DOHH2 (cell line): ENCODE results near the gene NUAK2.

ENCODE experiments used
- EZH2phosphoT487 ChIP-seq: fragments of 200-600 bp; sonication (generic); IDR thresholded peaks from 2 replicates; pipeline ENCODE4 v1.6.1; 2017; ENCODE audit warnings: borderline replicate concordance, mild to moderate bottlenecking, antibody characterized with exemption, low read length, moderate library complexity, mixed read lengths
- TF ChIP-seq, protein P1 (sequence below): fragments of 200-600 bp; sonication (generic); IDR thresholded peaks from one replicate; pipeline ENCODE4 v1.5.1; 2014; ENCODE audit warnings: antibody characterized with exemption, mild to moderate bottlenecking, low read depth, low read length; ENCODE audit not compliant: poor library complexity, severe bottlenecking

DNA sequence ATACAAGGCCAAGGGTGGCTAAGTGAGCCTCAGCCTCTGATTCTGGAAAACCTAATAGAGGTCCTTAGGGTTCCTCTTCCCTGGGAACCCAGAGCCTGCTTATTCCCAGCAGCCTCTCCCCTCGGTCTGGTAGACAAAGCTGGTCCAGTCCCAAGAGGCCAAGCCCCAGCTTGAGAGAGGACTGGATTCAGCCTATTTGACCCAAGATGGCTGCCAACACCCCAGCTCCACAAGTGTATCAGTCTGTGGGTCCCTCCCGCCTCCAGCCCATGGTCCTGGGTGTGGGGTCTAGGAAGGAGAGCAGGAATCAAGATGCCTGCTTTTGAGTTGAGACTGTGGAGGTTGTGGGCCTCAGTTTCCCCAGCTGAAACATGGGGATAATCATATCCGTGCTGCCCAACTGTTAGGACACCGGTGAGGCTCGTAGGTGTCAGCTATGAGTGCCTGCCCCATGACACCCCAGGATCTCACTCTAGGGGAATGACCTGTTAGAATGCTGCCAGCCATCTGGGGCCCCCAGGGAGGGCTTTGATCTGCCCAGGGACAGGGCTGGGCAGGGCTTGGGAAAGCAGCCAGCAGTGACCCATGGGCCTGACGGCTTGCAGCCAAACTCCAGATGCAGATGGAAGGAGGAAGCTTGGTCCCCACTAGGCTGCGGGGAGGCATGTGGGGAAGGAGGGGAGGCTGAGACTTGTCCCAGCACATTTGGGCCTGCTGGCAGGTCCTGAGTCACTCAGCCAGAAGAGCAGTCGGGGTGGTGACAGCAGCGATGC lies 45.4 kb downstream of the NUAK2 start:
- TF ChIP-seq, protein P1, sequence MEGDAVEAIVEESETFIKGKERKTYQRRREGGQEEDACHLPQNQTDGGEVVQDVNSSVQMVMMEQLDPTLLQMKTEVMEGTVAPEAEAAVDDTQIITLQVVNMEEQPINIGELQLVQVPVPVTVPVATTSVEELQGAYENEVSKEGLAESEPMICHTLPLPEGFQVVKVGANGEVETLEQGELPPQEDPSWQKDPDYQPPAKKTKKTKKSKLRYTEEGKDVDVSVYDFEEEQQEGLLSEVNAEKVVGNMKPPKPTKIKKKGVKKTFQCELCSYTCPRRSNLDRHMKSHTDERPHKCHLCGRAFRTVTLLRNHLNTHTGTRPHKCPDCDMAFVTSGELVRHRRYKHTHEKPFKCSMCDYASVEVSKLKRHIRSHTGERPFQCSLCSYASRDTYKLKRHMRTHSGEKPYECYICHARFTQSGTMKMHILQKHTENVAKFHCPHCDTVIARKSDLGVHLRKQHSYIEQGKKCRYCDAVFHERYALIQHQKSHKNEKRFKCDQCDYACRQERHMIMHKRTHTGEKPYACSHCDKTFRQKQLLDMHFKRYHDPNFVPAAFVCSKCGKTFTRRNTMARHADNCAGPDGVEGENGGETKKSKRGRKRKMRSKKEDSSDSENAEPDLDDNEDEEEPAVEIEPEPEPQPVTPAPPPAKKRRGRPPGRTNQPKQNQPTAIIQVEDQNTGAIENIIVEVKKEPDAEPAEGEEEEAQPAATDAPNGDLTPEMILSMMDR = no peak
- no peak for TF ChIP-seq EZH2phosphoT487
